OCI-LY3 (cell line): ENCODE measurements around the gene PTBP1.

ENCODE experiments used
- CTCF ChIP-seq: fragments of 200-600, 300-600 bp; sonication (generic); IDR thresholded peaks from 2 replicates; pipeline ENCODE4 v1.5.1; 2014; ENCODE audit warnings: antibody characterized with exemption, low read length, low read depth
- EZH2phosphoT487 ChIP-seq: fragments of 200-600 bp; shearing (Covaris generic); IDR thresholded peaks from 2 replicates; pipeline ENCODE4 v1.6.1; 2018; ENCODE audit warnings: antibody characterized with exemption, mixed run types, low read depth

DNA sequence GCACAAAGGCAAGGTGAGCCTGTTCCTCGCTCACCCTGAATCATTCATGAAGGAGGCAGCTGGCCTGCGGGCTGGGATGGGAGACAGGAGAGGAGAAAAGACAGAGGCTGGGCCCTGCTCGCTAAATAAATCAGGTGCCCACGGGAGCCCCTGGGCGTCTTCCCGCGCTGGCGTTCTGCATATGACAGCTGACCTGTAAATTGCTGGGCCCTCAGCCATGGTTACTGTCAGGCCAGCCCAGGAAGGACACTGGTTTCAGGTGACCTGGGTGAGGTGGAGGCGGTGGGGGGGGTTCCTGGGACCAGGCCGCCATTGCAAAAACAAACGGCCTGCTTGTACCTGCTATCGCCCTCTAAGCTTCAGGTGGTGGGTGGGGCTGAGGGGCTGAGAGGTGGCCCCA is 3.4 kb upstream of the PTBP1 start:
- no peak for TF ChIP-seq CTCF
- no peak for TF ChIP-seq EZH2phosphoT487
